H9 (cell line): ENCODE results near the gene VWA1. TPM values are rescaled to one million over a fixed set of nuclear protein-coding genes. Genes with fewer than 3 reads are reported as not detected.

Source experiments
- DNase-seq: peaks from one replicate; pipeline ENCODE4 v3.0.0-alpha.2; 2017
- H2AFZ ChIP-seq: one replicate; pipeline ENCODE4 v1.6.1; 2013; ENCODE audit warnings: mild to moderate bottlenecking, low read length, control low read depth, moderate library complexity
- H2AK5ac ChIP-seq: 2 replicates; pipeline ENCODE4 v1.6.1; 2013; ENCODE audit warnings: low read length, control low read depth, mixed read lengths; ENCODE audit not compliant: insufficient read length
- H2BK120ac ChIP-seq: one replicate; pipeline ENCODE4 v1.6.1; 2013; ENCODE audit warnings: low read depth, mild to moderate bottlenecking, low read length, control low read depth, inconsistent platforms; ENCODE audit not compliant: poor library complexity, severe bottlenecking
- H2BK12ac ChIP-seq: 2 replicates; pipeline ENCODE4 v1.6.1; 2013; ENCODE audit warnings: low read length, control low read depth, mixed read lengths, low read depth; ENCODE audit not compliant: insufficient read length
- H2BK15ac ChIP-seq: 2 replicates; pipeline ENCODE4 v1.6.1; 2013; ENCODE audit warnings: low read depth, low read length, control low read depth
- H2BK20ac ChIP-seq: one replicate; pipeline ENCODE4 v1.6.1; 2013; ENCODE audit warnings: low read depth, mild to moderate bottlenecking, low read length, control low read depth, inconsistent platforms; ENCODE audit not compliant: poor library complexity, severe bottlenecking
- H2BK5ac ChIP-seq: 2 replicates; pipeline ENCODE4 v1.6.1; 2013; ENCODE audit warnings: low read length, control low read depth, mixed read lengths; ENCODE audit not compliant: insufficient read length
- H3K14ac ChIP-seq: 2 replicates; pipeline ENCODE4 v1.6.1; 2013; ENCODE audit warnings: low read length, control low read depth; ENCODE audit not compliant: insufficient read depth
- H3K18ac ChIP-seq: 2 replicates; pipeline ENCODE4 v1.6.1; 2013; ENCODE audit warnings: low read depth, mild to moderate bottlenecking, mixed read lengths, low read length, control low read depth; ENCODE audit not compliant: insufficient read length
- H3K23ac ChIP-seq: 2 replicates; pipeline ENCODE4 v1.6.1; 2013; ENCODE audit warnings: low read length, control low read depth, mixed read lengths, low read depth; ENCODE audit not compliant: insufficient read length
- H3K23me2 ChIP-seq: 2 replicates; pipeline ENCODE4 v1.6.1; 2013; ENCODE audit warnings: low read depth, mild to moderate bottlenecking, mixed read lengths, low read length, control low read depth; ENCODE audit not compliant: insufficient read length, poor library complexity, severe bottlenecking
- H3K27ac ChIP-seq: 2 replicates; pipeline ENCODE4 v1.5.1; 2013; ENCODE audit warnings: low read length, control low read depth, mixed read lengths, low read depth; ENCODE audit not compliant: insufficient read length
- H3K27me3 ChIP-seq: 2 replicates; pipeline ENCODE4 v1.6.1; 2013; ENCODE audit warnings: low read length, control low read depth, inconsistent platforms; ENCODE audit not compliant: insufficient read depth
- H3K4ac ChIP-seq: 2 replicates; pipeline ENCODE4 v1.6.1; 2013; ENCODE audit warnings: low read depth, mild to moderate bottlenecking, control low read depth, inconsistent platforms, low read length, moderate library complexity
- H3K4me1 ChIP-seq: 2 replicates; pipeline ENCODE4 v1.6.1; 2013; ENCODE audit warnings: low read length, control low read depth, inconsistent platforms; ENCODE audit not compliant: insufficient read depth
- H3K4me2 ChIP-seq: 2 replicates; pipeline ENCODE4 v1.6.1; 2013; ENCODE audit warnings: low read length, control low read depth, mixed read lengths; ENCODE audit not compliant: insufficient read length, insufficient read depth
- H3K56ac ChIP-seq: 2 replicates; pipeline ENCODE4 v1.6.1; 2013; ENCODE audit warnings: low read depth, mild to moderate bottlenecking, mixed read lengths, low read length, control low read depth; ENCODE audit not compliant: insufficient read length
- H3K79me1 ChIP-seq: 2 replicates; pipeline ENCODE4 v1.6.1; 2013; ENCODE audit warnings: low read depth, mild to moderate bottlenecking, moderate library complexity, low read length, control low read depth, inconsistent platforms; ENCODE audit not compliant: insufficient read depth, poor library complexity, severe bottlenecking
- H3K79me2 ChIP-seq: 2 replicates; pipeline ENCODE4 v1.6.1; 2013; ENCODE audit warnings: low read length, control low read depth, inconsistent platforms; ENCODE audit not compliant: insufficient read depth
- H3K9ac ChIP-seq: 2 replicates; pipeline ENCODE4 v1.6.1; 2013; ENCODE audit warnings: low read length, control low read depth, mixed read lengths; ENCODE audit not compliant: insufficient read length; ENCODE audit errors: extremely low read depth
- H3K9me3 ChIP-seq: one replicate; pipeline ENCODE4 v1.6.1; 2013; ENCODE audit warnings: low read depth, low read length, inconsistent platforms; ENCODE audit not compliant: control insufficient read depth
- H3T11ph ChIP-seq: one replicate; pipeline ENCODE4 v1.6.1; 2013; ENCODE audit warnings: mild to moderate bottlenecking, low read length, control low read depth, inconsistent platforms
- H4K20me1 ChIP-seq: one replicate; pipeline ENCODE4 v1.6.1; 2013; ENCODE audit not compliant: control insufficient read depth, insufficient read length, insufficient read depth
- H4K5ac ChIP-seq: 2 replicates; pipeline ENCODE4 v1.6.1; 2013; ENCODE audit warnings: low read depth, mild to moderate bottlenecking, mixed read lengths, low read length, control low read depth; ENCODE audit not compliant: insufficient read length
- H4K8ac ChIP-seq: replicated peaks from 2 replicates; pipeline ENCODE4 v1.6.1; 2013; ENCODE audit warnings: low read length, control low read depth, mixed read lengths, low read depth; ENCODE audit not compliant: insufficient read length
- H4K91ac ChIP-seq: 2 replicates; pipeline ENCODE4 v1.6.1; 2013; ENCODE audit warnings: low read depth, mild to moderate bottlenecking, moderate library complexity, mixed read lengths, low read length, control low read depth; ENCODE audit not compliant: insufficient read length
- H3K27ac Mint-ChIP-seq, 3 experiments: 2 replicates in 2 of 3; 3 replicates in 1 of 3; pipeline ENCODE4 v1.8.0; 2020 to 2021; ENCODE audit warnings: mixed read lengths in 3 of 3, mild to moderate bottlenecking in 1 of 3, moderate library complexity in 1 of 3
- H3K27me3 Mint-ChIP-seq: 2 replicates; pipeline ENCODE4 v1.8.0; 2021; ENCODE audit warnings: low read depth, mild to moderate bottlenecking, moderate library complexity, mixed read lengths
- H3K36me3 Mint-ChIP-seq, 3 experiments: 2 replicates in 2 of 3; 3 replicates in 1 of 3; pipeline ENCODE4 v1.8.0; 2020 to 2021; ENCODE audit warnings: low read depth in 3 of 3, mixed read lengths in 3 of 3; ENCODE audit not compliant: insufficient read depth in 1 of 3
- H3K4me1 Mint-ChIP-seq, 2 experiments: 2 replicates each; pipeline ENCODE4 v1.8.0; 2020; ENCODE audit warnings: mixed read lengths in 2 of 2
- H3K4me3 Mint-ChIP-seq, 2 experiments: 2 replicates in 1 of 2; 3 replicates in 1 of 2; pipeline ENCODE4 v1.8.0; 2020 to 2021; ENCODE audit warnings: mild to moderate bottlenecking in 2 of 2, mixed read lengths in 2 of 2, moderate library complexity in 1 of 2
- H3K9me3 Mint-ChIP-seq, 2 experiments: 2 replicates in 1 of 2; 3 replicates in 1 of 2; pipeline ENCODE4 v1.8.0; 2020; ENCODE audit warnings: mild to moderate bottlenecking in 2 of 2, mixed read lengths in 2 of 2, moderate library complexity in 1 of 2
- WGBS: extraction: QIAGEN DNeasy Blood & Tissue Kit; methylation state at CpG from one replicate; pipeline ENCODE4 v1.1.7; 2013; ENCODE audit warnings: missing lambda C conversion rate, low lambda C conversion rate, mixed read lengths; ENCODE audit not compliant: insufficient read length; ENCODE audit errors: extremely low coverage; 5-methylcytosine and 5-hydroxymethylcytosine counted together
- total RNA-seq: library from RNA; stranded (reverse); gene quantifications from 2 replicates; pipeline ENCODE4 v1.2.1, GENCODE V29; 2021
- TF ChIP-seq, protein P1 (sequence below): fragments of 200-600 bp; sonication (generic); conservative IDR thresholded peaks from 3 replicates; pipeline ENCODE4 v1.8.0; 2021; ENCODE audit warnings: antibody characterized with exemption, mild to moderate bottlenecking

The VWA1 gene
- total RNA-seq, 1 experiment from 2014 or later = 57.1 TPM

DNA sequence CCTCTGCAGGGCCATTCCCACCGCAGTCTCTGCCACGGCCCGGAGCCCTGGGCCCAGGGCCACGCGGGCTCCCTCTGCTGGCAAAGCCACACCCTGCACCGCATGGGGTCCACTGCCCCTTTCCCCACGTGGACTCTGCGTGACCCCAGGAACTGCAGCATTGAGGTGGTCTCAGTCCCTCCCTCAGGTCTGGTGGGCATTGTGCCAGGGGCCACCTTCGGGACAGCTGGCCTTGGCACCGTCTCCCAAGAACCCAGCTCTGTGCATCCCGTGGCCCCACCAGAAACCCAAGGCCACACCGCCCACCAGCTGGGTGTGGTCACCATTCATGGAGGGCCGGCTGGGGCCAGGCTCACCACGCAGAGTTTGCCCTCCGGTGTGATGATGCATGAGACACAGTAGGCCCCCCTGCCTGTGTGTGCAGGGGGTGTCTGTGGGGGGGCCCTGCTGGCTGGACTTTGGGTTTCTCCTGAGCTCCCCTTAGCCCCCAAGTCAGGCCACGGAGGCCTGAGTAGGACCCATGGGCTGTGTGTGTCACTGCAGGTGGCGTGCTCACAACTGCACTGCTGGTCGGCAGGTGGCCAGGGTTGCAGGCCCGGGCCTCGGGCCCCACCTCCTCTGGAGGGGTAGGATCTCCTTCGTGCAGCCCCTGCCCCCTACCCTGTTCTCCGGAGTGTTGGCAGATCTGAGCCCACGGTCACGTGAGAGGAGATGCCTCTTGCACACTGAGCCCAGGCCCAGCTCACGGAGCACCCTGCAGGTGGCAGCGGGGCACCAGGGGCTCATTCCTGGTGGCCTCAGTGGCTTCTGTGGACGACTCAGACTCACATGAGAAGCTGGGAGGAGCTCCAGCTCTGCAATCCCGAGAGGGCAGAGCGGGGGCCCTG lies 5.8 kb downstream of the VWA1 start:
- Histone ChIP-seq H4K20me1 (no peaks in the 10 kb centered on the region), H3K27me3 (no peaks in the 10 kb centered on the region), H3K18ac (no peak overlapping the region), H3K4ac (no peak overlapping the region), H3K4me2 (no peak overlapping the region), H3K56ac (no peak overlapping the region), H3K79me1 (no peaks in the 10 kb centered on the region), H2BK20ac (no peak overlapping the region), H2BK5ac (no peak overlapping the region), H3K23me2 (peaks cover 3% of the 10 kb centered on the region), H2AFZ (no peak overlapping the region), H3K9ac (no peak overlapping the region), H2BK120ac (no peak overlapping the region), H4K91ac (no peak overlapping the region), H3K4me1 (no peaks in the 10 kb centered on the region; the same call in 1 of the 2 replicates), H2AK5ac (no peak overlapping the region), H4K8ac (no peak overlapping the region), H3K9me3 (no peaks in the 10 kb centered on the region), H3K14ac (no peak overlapping the region), H3T11ph (no peak overlapping the region), H2BK12ac (no peak overlapping the region), H3K79me2 (peaks cover 2% of the 10 kb centered on the region; the same call in 1 of the 2 replicates), H3K27ac (no peak overlapping the region), H2BK15ac (no peak overlapping the region), H4K5ac (no peak overlapping the region), H3K23ac (no peak overlapping the region)
- H3K36me3 Mint-ChIP-seq = peaks cover 0 to 9% (median 3%) of the 10 kb centered on the region in 3 experiments; a peak in 4 of 7 replicates
- H3K4me1 Mint-ChIP-seq = peaks cover 6 to 7% of the 10 kb centered on the region in 2 experiments
- H3K4me3 Mint-ChIP-seq = no peak overlapping the region
- no peak overlapping the region; a peak in 1 of 7 replicates for H3K27ac Mint-ChIP-seq
- H3K27me3 Mint-ChIP-seq = no peaks in the 10 kb centered on the region
- no peaks in the 10 kb centered on the region for H3K9me3 Mint-ChIP-seq
- DNase-seq = no peak
- TF ChIP-seq, protein P1, sequence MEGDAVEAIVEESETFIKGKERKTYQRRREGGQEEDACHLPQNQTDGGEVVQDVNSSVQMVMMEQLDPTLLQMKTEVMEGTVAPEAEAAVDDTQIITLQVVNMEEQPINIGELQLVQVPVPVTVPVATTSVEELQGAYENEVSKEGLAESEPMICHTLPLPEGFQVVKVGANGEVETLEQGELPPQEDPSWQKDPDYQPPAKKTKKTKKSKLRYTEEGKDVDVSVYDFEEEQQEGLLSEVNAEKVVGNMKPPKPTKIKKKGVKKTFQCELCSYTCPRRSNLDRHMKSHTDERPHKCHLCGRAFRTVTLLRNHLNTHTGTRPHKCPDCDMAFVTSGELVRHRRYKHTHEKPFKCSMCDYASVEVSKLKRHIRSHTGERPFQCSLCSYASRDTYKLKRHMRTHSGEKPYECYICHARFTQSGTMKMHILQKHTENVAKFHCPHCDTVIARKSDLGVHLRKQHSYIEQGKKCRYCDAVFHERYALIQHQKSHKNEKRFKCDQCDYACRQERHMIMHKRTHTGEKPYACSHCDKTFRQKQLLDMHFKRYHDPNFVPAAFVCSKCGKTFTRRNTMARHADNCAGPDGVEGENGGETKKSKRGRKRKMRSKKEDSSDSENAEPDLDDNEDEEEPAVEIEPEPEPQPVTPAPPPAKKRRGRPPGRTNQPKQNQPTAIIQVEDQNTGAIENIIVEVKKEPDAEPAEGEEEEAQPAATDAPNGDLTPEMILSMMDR = peak; percentile 79
- WGBS = no CpG with 5 or more reads among the region's 29 CpGs
